Suppressor macrophage treated with lipopolysaccharide for 4 hours (primary cell): ENCODE measurements around the gene SAG.

Experiments used
- DNase-seq: peaks from one replicate; pipeline ENCODE4 v3.0.0-alpha.2; 2020

SAG gene

DNA sequence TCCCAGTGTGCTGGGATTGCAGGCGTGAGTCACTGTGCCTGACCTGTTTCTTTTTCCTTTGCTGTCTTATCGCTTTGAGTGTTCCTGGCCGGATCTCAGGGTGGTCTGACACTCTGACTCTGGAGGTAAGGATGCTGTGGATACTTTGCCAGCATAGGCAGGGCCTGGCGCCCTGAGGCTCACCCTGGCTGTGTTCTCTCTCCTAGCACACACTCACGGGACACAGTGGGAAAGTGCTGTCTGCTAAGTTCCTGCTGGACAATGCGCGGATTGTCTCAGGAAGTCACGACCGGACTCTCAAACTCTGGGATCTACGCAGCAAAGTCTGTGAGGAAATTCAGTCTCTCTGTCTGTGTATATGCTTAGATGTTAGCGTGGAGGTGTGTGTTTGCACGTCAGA lies 18.0 kb upstream of the SAG start:
- no peak for DNase-seq

DNA sequence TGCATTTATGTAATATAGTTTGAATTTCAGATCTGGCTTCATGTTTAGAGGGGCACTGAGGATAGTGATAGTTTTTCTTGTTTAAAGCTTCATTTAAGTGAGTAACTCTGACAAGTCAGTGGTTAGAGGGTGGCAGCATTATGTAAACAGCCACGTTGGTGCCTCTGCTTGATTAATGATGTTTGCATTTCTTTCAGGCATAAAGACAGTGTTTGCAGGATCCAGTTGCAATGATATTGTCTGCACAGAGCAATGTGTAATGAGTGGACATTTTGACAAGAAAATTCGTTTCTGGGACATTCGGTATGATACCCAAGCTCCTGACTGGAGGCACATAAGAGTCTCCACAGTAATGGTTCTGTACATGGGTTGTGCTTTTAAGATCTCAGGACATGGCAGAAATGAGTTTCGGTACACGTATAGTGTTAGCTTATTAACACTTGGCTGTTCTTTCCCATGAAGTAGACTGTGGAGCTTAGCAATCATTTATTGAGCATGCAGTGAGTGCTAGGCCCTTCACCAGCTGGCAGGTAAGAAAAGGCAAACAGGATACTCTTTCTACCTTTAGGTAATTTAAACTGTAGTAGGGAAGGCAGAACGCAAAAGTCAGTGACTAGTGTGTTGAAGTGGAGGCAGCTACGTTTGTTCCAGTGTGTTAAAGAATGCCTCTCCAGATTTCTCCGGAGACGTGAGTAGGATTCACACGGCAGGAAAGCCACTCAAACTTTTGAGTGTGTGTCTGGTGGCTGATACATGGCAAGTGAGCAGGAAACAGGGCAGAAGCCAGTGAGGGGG lies 17.4 kb upstream of the SAG start:
- DNase-seq = no peak

GRCh38 chr2:233295891-233296290 lies 11.7 kb upstream of the SAG start:
- DNase-seq = no peak

DNA sequence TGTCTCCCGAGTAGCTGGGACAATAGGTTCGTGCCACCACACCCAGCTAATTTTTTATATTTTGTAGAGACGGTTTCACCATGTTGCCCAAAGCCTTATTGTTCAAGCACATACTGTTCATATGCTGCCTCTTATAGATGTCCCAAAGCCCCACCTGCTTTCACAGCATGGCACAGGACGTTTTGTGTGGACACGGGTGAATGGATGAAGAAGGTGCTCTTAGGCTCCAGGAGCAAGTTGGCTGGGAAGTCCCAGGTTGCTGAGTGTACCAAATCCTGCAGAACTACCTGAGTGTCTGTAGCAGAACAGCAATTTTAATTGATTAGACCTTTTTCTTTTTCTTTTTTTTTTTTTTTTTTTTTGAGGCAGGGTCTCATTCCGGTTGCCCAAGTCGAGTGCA lies 10.5 kb upstream of the SAG start:
- DNase-seq = no peak

DNA sequence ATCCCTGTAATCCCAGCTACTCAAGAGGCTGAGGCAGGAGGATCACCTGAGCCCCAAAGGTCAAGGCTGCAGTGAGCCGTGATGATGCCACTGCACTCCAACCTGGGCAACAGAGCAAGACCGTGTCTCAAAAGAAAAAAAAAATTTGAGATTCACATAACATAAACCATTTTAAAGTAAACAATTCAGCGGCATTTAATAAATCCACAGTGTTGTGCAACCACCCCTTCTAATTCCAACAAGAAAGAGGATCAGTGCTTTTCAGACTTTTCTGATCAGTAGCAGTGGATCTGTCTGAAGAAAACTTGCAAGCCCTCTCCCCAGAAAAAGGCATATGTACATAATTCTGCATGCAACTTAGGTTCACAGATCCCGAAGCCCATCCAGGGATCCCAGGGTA lies 7.2 kb upstream of the SAG start:
- DNase-seq = no peak

DNA sequence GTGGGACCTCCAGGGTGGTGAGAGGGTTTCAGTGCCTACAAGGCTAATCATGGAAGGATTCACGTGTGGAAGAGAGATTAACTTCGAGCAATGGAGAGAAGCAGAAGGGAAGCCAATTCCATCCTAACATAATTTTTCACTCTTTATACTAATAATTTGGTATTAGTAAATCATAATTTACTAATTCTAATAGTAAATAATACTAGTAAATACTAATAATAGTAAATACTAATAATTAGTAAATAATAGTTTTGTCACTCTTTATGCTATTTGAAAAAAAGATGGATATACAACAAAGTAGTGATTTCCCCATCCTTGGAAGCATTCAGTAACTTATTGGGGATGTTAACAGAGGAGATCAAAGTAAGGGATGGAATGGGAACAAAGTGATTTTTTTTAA lies 6.4 kb upstream of the SAG start:
- no peak for DNase-seq

DNA sequence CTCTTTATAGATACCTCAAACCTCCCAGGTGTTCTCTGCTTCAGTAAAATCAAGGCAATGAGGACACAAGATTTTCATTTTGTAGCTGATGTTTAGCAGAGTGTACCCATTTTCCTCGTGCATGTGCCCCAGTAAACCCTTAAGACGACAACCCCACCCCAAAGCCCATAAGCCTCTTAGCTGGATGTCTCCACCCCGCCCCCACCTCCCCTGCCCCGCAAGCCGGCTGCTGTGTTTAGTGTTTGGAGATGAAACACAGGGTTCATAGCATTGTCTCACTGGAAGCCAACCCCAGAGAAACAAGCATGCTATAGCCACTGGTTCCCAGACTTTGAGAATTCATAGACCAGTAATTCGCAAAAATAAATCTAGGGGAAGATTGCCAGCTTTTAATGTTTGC lies 5.8 kb upstream of the SAG start:
- no peak for DNase-seq

DNA sequence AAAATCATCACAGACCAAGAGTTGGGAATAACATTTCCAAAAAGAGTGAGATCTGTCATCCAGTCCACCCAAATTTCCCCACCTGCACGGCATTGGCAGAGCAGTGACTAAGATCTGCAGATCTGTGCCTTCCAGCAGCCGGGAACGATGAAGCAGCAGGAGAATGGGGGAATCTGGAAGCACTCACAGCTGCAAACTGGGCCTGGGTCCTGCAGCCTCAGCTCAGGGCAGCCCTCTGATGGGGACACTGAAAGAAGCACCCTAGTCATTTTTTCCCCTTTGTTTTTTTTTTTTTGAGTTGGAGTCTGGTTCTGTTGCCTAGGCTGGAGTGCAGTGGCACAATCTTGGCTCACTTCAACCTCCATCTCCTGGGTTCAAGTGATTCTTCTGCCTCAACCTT lies 4.4 kb upstream of the SAG start:
- no peak for DNase-seq

- DNase-seq = no peak
Observed at GRCh38 chr2:233311241-233311926, 3.8 kb downstream of the SAG start.

DNA sequence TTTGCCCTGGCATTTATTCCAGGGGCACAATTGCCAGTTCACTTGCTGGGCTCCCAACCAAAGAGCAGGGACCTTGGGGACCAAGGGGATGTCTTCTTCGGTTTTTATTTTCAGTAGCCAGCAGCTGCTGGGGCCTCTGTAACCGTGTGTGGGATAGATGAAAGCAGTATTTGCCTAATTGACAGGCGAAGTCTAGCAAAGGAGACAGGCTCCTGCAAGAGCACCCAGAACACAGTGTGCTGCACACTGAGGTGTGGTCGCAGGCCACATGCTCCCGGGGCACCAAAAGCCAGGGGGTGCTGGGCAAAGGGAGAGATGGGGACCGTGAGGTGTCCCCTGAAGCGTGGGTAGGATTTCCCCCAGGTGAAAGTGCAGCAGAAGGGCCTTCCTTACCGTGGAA lies 5.3 kb downstream of the SAG start:
- no peak for DNase-seq

DNA sequence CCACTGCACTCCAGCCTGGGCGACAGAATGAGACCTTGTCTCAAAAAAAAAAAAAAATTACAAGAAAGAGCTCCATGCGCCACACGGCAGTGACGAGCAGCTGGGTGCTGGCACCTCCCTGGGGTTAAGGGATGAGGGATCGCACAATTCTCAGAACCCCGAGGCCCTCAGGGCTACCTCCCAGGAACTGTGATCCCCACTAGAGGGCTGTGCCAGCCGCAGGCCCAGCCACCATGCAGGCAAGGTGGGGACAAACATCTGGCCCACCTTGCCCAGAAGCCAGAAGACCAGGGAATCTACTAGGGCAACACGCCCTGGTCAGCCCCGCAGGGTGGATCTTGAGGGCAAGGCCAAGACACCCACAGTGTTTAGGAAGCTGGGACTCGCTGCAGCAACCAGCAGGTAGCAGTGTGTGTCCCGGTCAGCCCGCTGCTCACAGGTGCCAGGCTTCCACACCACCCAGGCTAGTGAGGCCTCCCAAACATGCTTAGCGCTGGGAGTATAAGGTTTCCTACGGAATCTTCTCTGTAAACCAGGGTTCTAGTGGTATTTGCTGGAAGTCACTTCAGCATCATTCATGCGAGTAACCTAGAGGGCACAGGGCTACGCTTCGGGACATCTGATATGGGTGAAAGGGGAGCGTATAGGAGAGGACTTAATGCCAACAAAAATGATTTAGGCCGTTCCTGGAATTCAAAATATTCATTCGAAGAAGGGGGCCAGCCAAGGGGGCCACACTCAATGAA lies 6.7 kb downstream of the SAG start:
- DNase-seq = no peak

DNA sequence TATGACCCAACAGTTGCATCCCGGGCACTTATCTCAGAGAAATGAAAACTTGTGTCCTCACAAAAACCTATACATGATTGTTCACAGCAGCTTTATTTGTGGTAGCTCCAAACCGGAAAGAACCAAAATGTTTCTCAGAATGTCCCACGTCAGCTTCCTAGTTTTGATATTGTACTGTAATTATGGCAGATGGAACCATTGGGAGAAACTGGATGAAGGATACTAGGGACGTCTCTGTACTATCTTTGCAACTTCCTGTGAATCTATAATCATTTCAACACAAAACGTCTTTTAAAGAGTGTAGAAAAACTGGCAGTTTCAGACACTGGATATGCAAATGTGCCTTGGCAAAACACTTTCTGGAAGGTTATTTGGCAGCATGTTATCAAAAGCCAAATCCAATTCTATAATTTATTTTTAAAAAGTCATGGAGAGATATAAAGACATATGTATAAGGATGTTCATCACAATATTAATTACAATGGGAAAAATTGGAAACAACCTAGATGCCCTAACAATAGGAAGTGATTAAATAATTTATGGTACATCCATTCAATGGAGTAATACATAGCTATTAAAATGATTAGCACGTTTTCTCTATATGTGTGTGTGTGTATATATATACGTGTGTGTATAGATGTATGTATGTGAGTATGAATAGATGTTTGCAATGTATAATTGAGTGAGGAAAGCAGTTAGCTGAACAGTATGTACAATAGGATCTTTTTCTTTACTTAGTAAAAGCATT lies 9.8 kb downstream of the SAG start:
- DNase-seq = no peak

DNA sequence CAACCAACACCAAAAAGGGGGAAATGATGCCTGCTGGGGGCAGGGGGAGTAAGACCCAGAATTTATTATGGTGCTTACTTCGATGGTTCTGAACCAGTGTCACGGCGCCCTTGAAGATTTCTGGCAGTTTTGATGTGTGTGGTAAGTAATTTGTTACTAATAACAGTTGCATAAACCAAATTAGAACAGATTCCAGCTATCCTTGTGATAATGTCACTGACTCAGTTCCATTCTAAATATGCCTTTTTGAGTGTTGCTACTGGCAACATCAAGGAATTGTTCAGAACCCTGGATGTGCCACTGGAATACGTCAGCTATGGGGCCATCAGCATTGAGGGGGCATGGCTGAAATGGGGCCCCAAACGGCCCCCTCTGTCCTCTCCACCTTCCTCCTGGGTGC lies 11.6 kb downstream of the SAG start:
- no peak for DNase-seq

GRCh38 chr2:233320470-233320869 lies 12.9 kb downstream of the SAG start:
- DNase-seq = no peak

DNA sequence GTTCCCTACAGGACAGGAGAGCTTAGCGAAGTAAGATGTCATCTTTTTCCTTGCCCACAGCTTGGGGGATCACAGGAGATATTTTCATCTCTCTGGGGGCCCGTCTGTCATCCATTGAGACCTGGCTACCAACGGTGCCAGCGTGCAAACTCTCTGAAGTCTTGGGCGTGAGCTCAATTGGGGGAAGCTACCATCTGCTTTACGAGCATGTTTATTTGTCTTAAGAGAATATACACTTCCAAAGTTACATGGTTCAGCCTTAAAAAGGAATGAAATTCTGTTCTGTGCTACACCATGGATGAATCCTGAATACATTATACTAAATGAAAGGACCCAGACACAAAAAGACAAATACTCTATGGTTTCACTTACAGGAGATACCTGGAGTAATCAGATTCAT lies 13.6 kb downstream of the SAG start:
- DNase-seq = no peak

GRCh38 chr2:233323851-233324250 lies 16.2 kb downstream of the SAG start:
- no peak for DNase-seq

- no peak for DNase-seq
Observed at GRCh38 chr2:233325256-233325655, 17.6 kb downstream of the SAG start.

- no peak for DNase-seq
Observed at GRCh38 chr2:233325814-233326213, 18.2 kb downstream of the SAG start.

- no peak for DNase-seq
Observed at GRCh38 chr2:233326500-233326899, 18.9 kb downstream of the SAG start.

DNA sequence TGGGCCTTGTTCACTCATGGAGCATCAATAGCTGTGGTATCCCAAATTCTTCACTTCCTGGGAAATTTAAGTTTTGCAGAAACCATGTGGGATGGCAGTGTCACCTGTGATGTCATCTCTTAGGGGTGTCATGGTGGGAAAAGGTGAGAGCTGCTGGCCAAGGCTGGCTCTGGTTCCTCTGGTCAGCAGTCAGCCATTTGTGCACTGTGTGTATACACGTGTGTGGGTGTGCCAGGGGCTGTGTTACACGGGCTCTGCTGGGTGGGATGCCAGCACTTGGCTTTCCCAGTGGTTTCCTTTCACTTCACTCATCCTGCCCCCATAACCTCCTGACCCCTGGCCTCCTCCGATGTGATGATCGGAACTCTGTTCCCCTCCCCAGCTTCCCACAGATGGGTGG lies 21.3 kb downstream of the SAG start:
- no peak for DNase-seq

DNA sequence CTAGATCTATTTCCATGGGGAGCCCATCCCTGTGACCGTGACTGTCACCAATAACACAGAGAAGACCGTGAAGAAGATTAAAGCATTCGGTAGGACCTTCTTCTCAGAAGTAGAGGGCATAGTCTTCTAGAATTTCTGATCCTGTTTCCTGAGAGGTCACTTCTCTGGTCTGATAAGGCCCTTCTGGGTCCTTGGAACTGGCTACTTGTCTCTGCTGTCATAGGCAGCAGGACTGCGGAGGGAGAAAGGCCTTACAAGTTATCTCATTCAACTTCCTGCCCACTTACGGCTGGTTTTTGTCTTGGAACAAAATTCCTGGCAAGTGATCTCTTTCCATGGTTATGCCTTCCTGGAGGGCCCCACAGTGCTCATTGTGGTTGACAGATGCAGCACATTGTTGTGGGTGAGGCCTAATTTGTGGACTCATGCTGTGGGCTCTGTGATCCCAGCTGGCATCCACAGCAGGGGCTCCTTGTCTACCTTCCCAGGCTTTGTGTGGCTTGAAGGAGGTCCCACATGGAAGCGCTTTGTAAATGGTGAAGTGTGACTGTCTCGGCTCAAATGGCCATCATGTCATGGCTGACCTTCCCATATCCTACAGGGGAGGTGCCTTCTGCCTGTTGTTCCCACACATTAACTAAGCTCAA lies 22.0 kb downstream of the SAG start:
- no peak for DNase-seq

DNA sequence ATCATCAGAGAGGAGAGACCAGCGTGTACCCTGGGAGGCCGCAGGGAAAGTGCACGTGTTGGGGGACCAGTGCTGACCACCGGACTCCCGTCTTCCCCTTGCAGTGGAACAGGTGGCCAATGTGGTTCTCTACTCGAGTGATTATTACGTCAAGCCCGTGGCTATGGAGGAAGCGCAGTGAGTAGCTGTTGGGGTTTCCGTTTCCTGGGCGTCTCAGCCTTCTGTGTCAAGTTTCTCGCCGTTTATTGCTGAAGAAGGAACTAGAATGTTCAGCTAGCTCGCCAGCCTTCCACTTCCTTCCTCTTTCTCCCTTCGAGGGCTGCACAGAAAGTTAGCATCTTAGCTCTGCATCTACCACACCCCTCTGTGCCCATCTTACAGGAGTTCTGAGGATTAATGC lies 23.9 kb downstream of the SAG start:
- DNase-seq = peak; percentile 91

DNA sequence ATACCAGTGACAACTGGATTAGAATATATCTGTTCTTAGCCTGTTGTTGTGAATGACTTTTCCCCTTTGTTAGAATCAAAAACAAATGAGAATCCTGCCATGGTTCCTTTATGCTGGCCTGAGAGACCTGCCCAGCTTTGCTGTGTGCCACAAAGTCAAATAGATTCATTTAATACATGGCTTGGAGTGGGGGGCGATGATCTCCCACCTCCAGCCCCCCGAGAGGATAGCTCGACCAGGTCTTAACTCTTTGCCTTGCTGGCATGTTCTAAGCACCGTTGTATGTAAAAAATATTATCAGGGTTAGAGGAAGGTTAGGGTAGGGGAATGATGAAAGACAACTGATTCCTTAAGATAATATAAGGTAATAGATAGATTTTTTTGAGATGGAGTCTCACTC lies 24.5 kb downstream of the SAG start:
- DNase-seq = no peak
